ENCODE results near the gene GASK1A.

GRCh38 chr3:42991341-42992315 lies 12.5 kb downstream of the GASK1A start:
- TF ChIP-seq CTCF (conservative IDR thresholded peaks at IDR 0.05) (no peak), EZH2 (IDR thresholded peaks at IDR 0.05; ENCODE audit: low read depth) (no peak)

Data from PC-9 (cell line).